GM23338 (cell line): ENCODE results near the gene PPP1R15B. TPM values are rescaled to one million over a fixed set of nuclear protein-coding genes. Genes with fewer than 3 reads are reported as not detected.

Experiments used
- ATAC-seq: fragments of 200-7000 bp; cut with Tn5 transposase; 3 replicates; pipeline ENCODE4 v1.9.1; 2020
- DNase-seq: peaks from one replicate; pipeline ENCODE4 v3.0.0-alpha.2; 2015; ENCODE audit warnings: low spot score
- H2AFZ ChIP-seq: fragments of 200-600 bp; sonication (generic); 2 replicates; pipeline ENCODE4 v1.8.0; 2016; ENCODE audit warnings: antibody characterized with exemption, mild to moderate bottlenecking, moderate library complexity
- H3F3A ChIP-seq: fragments of 200-600 bp; sonication (generic); replicated peaks from 2 replicates; pipeline ENCODE4 v1.8.0; 2017; ENCODE audit warnings: antibody characterized with exemption, mixed run types, low read depth
- H3K27ac ChIP-seq: fragments of 200-600 bp; sonication (generic); 2 replicates; pipeline ENCODE4 v1.6.1; 2016; ENCODE audit warnings: low read depth
- H3K27me3 ChIP-seq: fragments of 200-600 bp; sonication (generic); 2 replicates; pipeline ENCODE4 v1.8.0; 2016; ENCODE audit warnings: mild to moderate bottlenecking, mixed run types, moderate library complexity; ENCODE audit not compliant: insufficient read depth
- H3K36me3 ChIP-seq: fragments of 200-600 bp; sonication (generic); 2 replicates; pipeline ENCODE4 v1.8.0; 2016; ENCODE audit warnings: mild to moderate bottlenecking; ENCODE audit not compliant: insufficient read depth
- H3K4me1 ChIP-seq: fragments of 200-600 bp; sonication (generic); 2 replicates; pipeline ENCODE4 v1.8.0; 2016; ENCODE audit warnings: mild to moderate bottlenecking, moderate library complexity; ENCODE audit not compliant: insufficient read depth
- H3K4me2 ChIP-seq: fragments of 200-600 bp; sonication (generic); 2 replicates; pipeline ENCODE4 v1.7.1; 2017; ENCODE audit warnings: mixed run types
- H3K4me3 ChIP-seq: fragments of 200-600 bp; sonication (generic); 2 replicates; pipeline ENCODE4 v1.6.1; 2016; ENCODE audit warnings: mixed run types
- H3K79me2 ChIP-seq: fragments of 200-600 bp; sonication (generic); replicated peaks from 2 replicates; pipeline ENCODE4 v1.8.0; 2017; ENCODE audit warnings: mild to moderate bottlenecking; ENCODE audit not compliant: insufficient read depth
- H3K9me2 ChIP-seq: fragments of 200-600 bp; sonication (generic); 2 replicates; pipeline ENCODE4 v1.8.0; 2017; ENCODE audit not compliant: insufficient read depth
- H4K20me1 ChIP-seq: fragments of 200-600 bp; sonication (generic); replicated peaks from 2 replicates; pipeline ENCODE4 v1.8.0; 2017; ENCODE audit warnings: mild to moderate bottlenecking; ENCODE audit not compliant: insufficient read depth
- H3K27ac Mint-ChIP-seq: 2 replicates; pipeline ENCODE4 v1.8.0; 2020; ENCODE audit warnings: inconsistent platforms, mild to moderate bottlenecking, moderate library complexity, mixed read lengths
- H3K27me3 Mint-ChIP-seq: 3 replicates; pipeline ENCODE4 v1.8.0; 2022; ENCODE audit warnings: low read depth, mild to moderate bottlenecking, moderate library complexity, mixed read lengths, inconsistent platforms; ENCODE audit not compliant: insufficient read depth, poor library complexity
- H3K36me3 Mint-ChIP-seq: 3 replicates; pipeline ENCODE4 v1.8.0; 2021; ENCODE audit warnings: low read depth, mild to moderate bottlenecking, inconsistent platforms, moderate library complexity, mixed read lengths
- H3K4me1 Mint-ChIP-seq: 3 replicates; pipeline ENCODE4 v1.8.0; 2020; ENCODE audit warnings: mild to moderate bottlenecking, inconsistent platforms, mixed read lengths
- H3K4me3 Mint-ChIP-seq: 3 replicates; pipeline ENCODE4 v1.8.0; 2021; ENCODE audit warnings: moderate library complexity, mild to moderate bottlenecking, inconsistent platforms, mixed read lengths
- H3K9me3 Mint-ChIP-seq: 3 replicates; pipeline ENCODE4 v1.8.0; 2020; ENCODE audit warnings: moderate library complexity, mild to moderate bottlenecking, inconsistent platforms, mixed read lengths
- CTCF ChIP-seq, 2 experiments: fragments of 200-600 bp in 1 of 2; sonication (generic) in 1 of 2; conservative IDR thresholded peaks; 2 replicates each; pipeline versions ENCODE4 v1.5.1 to v1.6.1; 2016 to 2017; ENCODE audit warnings: antibody characterized with exemption in 2 of 2, low read depth in 2 of 2, mild to moderate bottlenecking in 2 of 2, moderate library complexity in 1 of 2
- EZH2 ChIP-seq: fragments of 200-600 bp; sonication (generic); IDR thresholded peaks from one replicate; pipeline ENCODE4 v1.8.0; 2017; ENCODE audit warnings: antibody characterized with exemption, mild to moderate bottlenecking, low read depth; ENCODE audit not compliant: unreplicated experiment
- EZH2phosphoT487 ChIP-seq: fragments of 200-600 bp; sonication (generic); IDR thresholded peaks from one replicate; pipeline ENCODE4 v1.8.1; 2018; ENCODE audit warnings: antibody characterized with exemption; ENCODE audit not compliant: unreplicated experiment
- JUNB ChIP-seq: IDR thresholded peaks from one replicate; pipeline ENCODE4 v1.6.1; 2016; ENCODE audit warnings: antibody characterized with exemption; ENCODE audit not compliant: unreplicated experiment
- NANOG ChIP-seq: IDR thresholded peaks from 2 replicates; pipeline ENCODE4 v1.6.1; 2016; ENCODE audit warnings: antibody characterized with exemption, borderline replicate concordance
- REST ChIP-seq: IDR thresholded peaks from one replicate; pipeline ENCODE4 v1.6.1; 2018; ENCODE audit warnings: antibody characterized with exemption; ENCODE audit not compliant: unreplicated experiment
- STAT1 ChIP-seq: IDR thresholded peaks from one replicate; pipeline ENCODE4 v1.6.1; 2016; ENCODE audit warnings: antibody characterized with exemption; ENCODE audit not compliant: unreplicated experiment
- ZNF114 ChIP-seq: fragments of 250-450 bp; sonication (Bioruptor Pico); IDR thresholded peaks from 2 replicates; pipeline ENCODE4 v1.5.0; 2020; ENCODE audit warnings: mild to moderate bottlenecking, moderate library complexity
- ZNF331 ChIP-seq: fragments of 250-450 bp; sonication (Bioruptor Pico); IDR thresholded peaks from 2 replicates; pipeline ENCODE4 v1.5.0; 2020; ENCODE audit warnings: low read depth, mild to moderate bottlenecking, moderate library complexity
- polyA plus RNA-seq: library from polyadenylated mRNA; unstranded; fragments of >200 nt; fragmentation: Nextera tagmentation; extraction: Ambion mirVana; gene quantifications from 2 replicates; pipeline ENCODE4 v1.2.1, GENCODE V29; 2016
- total RNA-seq: library from RNA; depleted of rRNA; stranded (reverse); fragments of >200 nt; shearing (Covaris generic); gene quantifications from 2 replicates; pipeline ENCODE4 v1.2.3, GENCODE V29; 2014

PPP1R15B gene
- total and polyA plus RNA-seq, 2 experiments from 2014 or later = 17.3 to 64.3 TPM

- no peak overlapping the region for H3K4me3 Mint-ChIP-seq
- no peaks in the 10 kb centered on the region for H3K9me3 Mint-ChIP-seq
- no peak overlapping the region; the same call in 1 of the 2 replicates for H3K27ac Mint-ChIP-seq
- Histone ChIP-seq H3K4me2 (no peak overlapping the region), H3K4me3 (no peak overlapping the region), H3K9me2 (no peaks in the 10 kb centered on the region), H4K20me1 (no peaks in the 10 kb centered on the region), H3K27ac (no peak overlapping the region), H3K36me3 (peaks cover 3% of the 10 kb centered on the region), H3K4me1 (no peaks in the 10 kb centered on the region), H3K27me3 (no peaks in the 10 kb centered on the region), H2AFZ (no peak overlapping the region), H3K79me2 (no peaks in the 10 kb centered on the region), H3F3A (peaks cover 4% of the 10 kb centered on the region; the same call in 1 of the 2 replicates)
- TF ChIP-seq JUNB (no peak), CTCF (conservative IDR thresholded peaks at IDR 0.05; ENCODE audit: low read depth in 2 of 2) (peak; percentile 92 to 98)
- no peaks in the 10 kb centered on the region for H3K27me3 Mint-ChIP-seq
- H3K36me3 Mint-ChIP-seq = peaks cover 28% of the 10 kb centered on the region
- peak; percentile 90 for DNase-seq
- ATAC-seq = peak; percentile 97
- H3K4me1 Mint-ChIP-seq = no peaks in the 10 kb centered on the region
Measured at GRCh38 chr1:204431310-204432184, 19.9 kb upstream of the PPP1R15B start.

- Histone ChIP-seq H3K4me1 (no peaks in the 10 kb centered on the region), H3K36me3 (peaks cover 3% of the 10 kb centered on the region), H2AFZ (no peak overlapping the region), H3F3A (peaks cover 4% of the 10 kb centered on the region; the same call in 1 of the 2 replicates), H3K27me3 (no peaks in the 10 kb centered on the region), H3K9me2 (no peaks in the 10 kb centered on the region), H3K27ac (no peak overlapping the region), H3K79me2 (no peaks in the 10 kb centered on the region), H3K4me3 (no peak overlapping the region), H4K20me1 (no peaks in the 10 kb centered on the region), H3K4me2 (no peak overlapping the region)
- H3K4me1 Mint-ChIP-seq = no peaks in the 10 kb centered on the region
- DNase-seq (peak; percentile 25), ATAC-seq (peak; percentile 35; the same call in 2 of the 3 replicates)
- no peaks in the 10 kb centered on the region for H3K27me3 Mint-ChIP-seq
- peaks cover 40% of the 10 kb centered on the region for H3K36me3 Mint-ChIP-seq
- no peak overlapping the region; the same call in 1 of the 2 replicates for H3K27ac Mint-ChIP-seq
- H3K9me3 Mint-ChIP-seq = no peaks in the 10 kb centered on the region
- H3K4me3 Mint-ChIP-seq = no peak overlapping the region
- no peak for TF ChIP-seq NANOG
- TF ChIP-seq EZH2phosphoT487 = no peak
- no peak for TF ChIP-seq ZNF331
- TF ChIP-seq ZNF114 (CRISPR knock-in tag) = no peak
- no peak for TF ChIP-seq JUNB
- no peak for TF ChIP-seq REST
- TF ChIP-seq EZH2 = no peak
- no peak for TF ChIP-seq STAT1
Measured at GRCh38 chr1:204429746-204430145, 18.1 kb upstream of the PPP1R15B start.
